Sigmoid colon (tissue), 3 donors: Measurements from ENCODE around the gene TEX54.
A peak's percentile ranks its signal among the peaks of the same experiment; 100 is the strongest.

Source experiments
- CTCF ChIP-seq, 4 experiments: fragments of 450-650 bp in 3 of 4; fragments of 200-600 bp in 1 of 4; IDR thresholded peaks; one replicate each; pipeline ENCODE4 v1.5.1; 2016 to 2019; ENCODE audit warnings: antibody characterized with exemption in 4 of 4, mild to moderate bottlenecking in 3 of 4, moderate library complexity in 2 of 4
- POLR2A ChIP-seq, 2 donors: fragments of 450-650 bp; IDR thresholded peaks; one replicate each; pipeline ENCODE4 v1.6.1; 2016; ENCODE audit warnings: antibody characterized with exemption in 2 of 2, mild to moderate bottlenecking in 2 of 2, moderate library complexity in 2 of 2

DNA sequence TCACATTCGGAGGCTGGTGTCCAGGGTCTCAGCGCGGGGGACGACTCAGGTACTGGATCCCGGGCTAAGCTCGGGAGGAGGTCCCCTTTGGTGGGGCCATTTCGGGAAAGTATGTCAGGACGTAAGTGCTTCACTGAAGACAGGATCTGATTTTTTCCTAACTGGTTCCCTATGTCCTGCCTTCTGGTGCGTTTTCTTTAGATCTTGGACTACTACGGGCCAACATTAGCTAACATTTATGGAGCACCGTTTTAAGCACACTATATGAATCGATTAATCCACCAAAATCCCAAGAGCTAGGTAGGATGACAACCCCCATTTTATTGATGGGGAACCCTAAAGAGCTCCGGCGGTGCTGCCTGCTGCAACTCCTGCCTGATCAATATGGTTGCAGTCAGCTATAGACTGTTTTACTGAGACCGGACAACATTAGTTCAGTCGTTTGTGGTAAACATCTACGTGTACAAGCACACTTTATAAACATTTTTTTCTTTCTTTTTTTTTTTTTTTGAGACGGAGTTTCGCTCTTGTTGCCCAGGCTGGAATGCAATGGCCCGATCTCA, 23.8 kb upstream of the TEX54 start:
- TF ChIP-seq CTCF (IDR thresholded peaks at IDR 0.05) (peak in 1 of 4 experiments; percentile 13), POLR2A (IDR thresholded peaks at IDR 0.05) (no peak)
